ENCODE data around the gene TRAF4.
"Not testable (repeated sequence)": the region's sequence is repeated elsewhere in the genome, so short reads cannot be mapped to it uniquely, and the experiment has no call there.

The TRAF4 gene

GRCh38 chr17:28765038-28765437, 21.2 kb downstream of the TRAF4 start:
- DNase-seq: peak in 3 of 56 donors; percentile 3 to 25 (median 5)

GRCh38 chr17:28773736-28774135, 29.9 kb downstream of the TRAF4 start:
- DNase-seq: no peak

GRCh38 chr17:28774206-28774605, 30.4 kb downstream of the TRAF4 start:
- DNase-seq: no peak

GRCh38 chr17:28777178-28777577, 33.4 kb downstream of the TRAF4 start:
- no peak for DNase-seq

GRCh38 chr17:28779601-28780000, 35.8 kb downstream of the TRAF4 start:
- DNase-seq: not testable (repeated sequence)

DNA sequence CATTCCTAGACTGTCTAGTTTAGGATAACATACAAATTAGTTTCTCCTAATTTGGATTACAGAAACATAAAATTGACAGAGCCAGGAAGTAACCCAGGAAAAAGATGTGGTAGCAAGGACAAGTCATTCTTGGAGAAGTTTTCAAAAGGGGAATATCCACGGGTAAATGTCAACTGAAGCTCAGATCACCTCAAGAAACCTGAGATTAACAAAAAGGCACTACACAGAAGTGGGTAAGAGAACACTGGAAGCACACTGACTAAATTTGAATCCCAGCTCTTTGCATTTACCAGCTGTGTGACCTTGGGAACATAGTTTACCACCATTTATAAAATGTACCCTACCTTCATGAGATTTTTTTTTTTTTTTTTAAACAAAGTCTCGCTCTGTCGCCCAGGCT, 39.4 kb downstream of the TRAF4 start:
- DNase-seq: no peak

GRCh38 chr17:28788100-28788499, 44.3 kb downstream of the TRAF4 start:
- DNase-seq: no peak

DNA sequence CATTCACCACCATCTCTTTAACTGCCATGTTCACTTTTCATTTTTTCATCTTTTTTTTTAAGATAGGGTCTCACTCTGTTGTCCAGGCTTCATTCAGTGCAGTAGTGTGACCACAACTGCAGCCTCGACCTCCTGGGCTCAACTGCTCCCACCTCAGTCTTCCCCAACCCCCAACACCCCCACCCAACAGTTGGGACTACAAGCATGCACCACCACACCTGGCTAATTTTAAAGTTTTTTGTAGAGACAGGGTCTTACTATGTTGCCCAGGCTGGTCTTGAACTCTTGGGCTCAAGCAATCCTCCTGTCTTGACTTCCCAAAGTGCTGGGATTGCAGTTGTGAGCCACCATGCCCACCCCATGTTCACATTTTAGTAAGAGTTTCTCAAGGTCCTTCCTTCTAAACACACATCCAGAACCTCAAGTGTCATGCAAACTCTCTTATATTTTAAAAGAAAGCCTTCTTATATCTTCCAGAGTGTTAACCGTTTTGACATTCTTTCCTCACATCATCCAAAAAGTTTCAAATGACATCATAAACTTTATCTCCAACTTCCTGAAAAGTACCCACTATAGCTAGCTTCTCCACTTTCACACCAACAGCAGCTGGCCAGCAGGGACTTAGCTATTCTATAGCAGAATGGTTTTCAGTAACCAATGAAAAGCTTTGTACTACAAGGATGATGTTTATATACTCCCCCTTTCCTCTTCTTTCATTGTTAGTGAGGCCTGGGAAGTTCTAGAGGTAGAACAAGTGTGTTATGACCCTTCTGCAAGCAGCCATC, 49.3 kb downstream of the TRAF4 start:
- DNase-seq: no peak

- DNase-seq: not testable (repeated sequence)
These were observed 51.1 kb downstream of the TRAF4 start for GRCh38 chr17:28794846-28795441.

GRCh38 chr17:28796062-28796461, 52.3 kb downstream of the TRAF4 start:
- DNase-seq: no peak
